ENCODE results near the gene TNNC1.

The TNNC1 gene

DNA sequence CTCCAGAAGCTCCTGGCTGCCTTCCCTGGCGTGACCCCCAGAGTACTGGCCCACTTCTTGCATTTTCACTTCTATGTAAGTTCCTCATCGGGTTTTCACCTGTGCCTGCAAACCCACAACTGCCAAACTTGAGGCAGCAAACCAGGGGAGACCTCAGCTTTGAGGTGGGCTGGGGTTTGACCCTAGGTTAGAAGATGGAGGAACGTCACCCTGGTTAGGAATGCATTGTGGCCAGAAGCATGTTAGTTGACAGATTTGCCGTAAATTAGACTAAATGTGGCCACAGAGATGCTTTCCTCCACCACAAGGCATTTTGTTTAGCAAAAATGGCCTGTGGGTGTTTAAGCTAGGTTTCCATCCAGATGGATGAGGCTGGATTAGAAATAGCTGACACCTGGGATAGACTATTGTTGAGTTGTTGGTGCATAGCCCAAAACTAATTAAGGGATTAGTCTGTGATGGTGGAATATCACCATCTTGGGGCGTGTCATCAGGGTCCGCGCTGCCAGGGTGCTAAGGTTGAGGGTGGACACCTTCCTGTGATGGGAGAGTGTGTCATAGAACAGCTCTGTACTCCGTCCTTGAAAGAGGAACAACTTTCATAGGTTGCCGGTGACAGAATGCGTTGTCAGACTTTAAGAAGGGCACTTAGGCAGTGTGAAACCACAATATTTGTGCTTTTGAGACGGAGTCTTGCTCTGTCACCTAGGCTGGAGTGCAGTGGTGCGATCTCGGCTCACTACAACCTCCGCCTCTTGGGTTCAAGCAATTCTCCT, 5.1 kb upstream of the TNNC1 start:
- DNase-seq (ENCODE audit: low read depth in 2 of 2): no peak

DNA sequence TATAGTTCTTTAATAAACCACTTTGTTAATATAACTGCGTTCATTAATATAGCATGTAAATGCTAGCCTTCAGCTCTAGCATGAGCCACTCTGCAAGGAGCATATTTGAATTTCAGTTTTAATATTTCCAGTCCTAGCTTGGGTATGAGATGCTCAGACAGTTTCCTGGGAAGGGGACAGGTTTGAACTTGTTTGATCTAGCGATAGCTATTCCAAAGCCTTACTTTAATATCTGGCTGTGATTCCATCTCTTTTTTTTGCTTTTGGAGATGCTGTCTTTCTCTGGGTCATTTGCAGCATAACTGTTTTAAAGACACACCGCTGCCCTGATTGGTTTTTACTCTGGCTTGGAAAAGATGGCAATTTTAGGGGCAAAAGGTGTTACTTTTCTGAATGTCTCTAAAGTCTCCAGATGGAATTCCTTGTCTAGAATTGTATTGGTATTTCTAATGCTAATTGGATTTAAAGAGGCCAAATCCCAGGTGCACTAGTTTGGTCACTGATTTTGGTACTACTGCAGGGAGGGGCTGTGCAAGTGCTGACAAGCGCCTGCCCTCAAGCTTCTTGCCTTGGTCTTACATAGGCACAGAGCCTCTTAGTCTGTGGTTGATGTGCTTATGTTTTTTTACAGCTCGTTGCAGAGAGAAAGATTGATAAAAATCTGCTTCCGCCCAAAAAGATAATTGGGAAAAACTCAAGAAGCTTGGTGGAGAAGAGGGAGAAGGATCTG, 4.4 kb upstream of the TNNC1 start:
- no peak for DNase-seq (ENCODE audit: low read depth in 2 of 2)

DNA sequence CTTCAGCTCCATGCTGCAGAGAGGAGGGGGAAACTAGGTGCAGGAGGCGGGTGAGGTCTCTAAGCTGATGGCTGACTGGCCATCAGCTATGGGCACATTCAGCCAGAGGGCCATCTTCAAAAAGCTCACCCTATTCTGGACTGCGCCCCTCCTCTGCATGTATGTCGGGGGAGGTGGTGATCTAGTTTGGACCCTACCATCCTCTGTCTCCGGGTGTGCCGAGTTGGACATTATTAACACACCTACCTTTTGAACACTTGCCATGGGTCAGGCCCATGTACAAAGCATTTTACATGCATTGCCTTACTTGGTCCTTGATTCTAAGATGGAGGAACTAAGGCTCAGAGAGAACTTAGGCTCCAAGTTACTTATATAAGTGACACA, 3.0 kb upstream of the TNNC1 start:
- DNase-seq (ENCODE audit: low read depth in 2 of 2): no peak

DNA sequence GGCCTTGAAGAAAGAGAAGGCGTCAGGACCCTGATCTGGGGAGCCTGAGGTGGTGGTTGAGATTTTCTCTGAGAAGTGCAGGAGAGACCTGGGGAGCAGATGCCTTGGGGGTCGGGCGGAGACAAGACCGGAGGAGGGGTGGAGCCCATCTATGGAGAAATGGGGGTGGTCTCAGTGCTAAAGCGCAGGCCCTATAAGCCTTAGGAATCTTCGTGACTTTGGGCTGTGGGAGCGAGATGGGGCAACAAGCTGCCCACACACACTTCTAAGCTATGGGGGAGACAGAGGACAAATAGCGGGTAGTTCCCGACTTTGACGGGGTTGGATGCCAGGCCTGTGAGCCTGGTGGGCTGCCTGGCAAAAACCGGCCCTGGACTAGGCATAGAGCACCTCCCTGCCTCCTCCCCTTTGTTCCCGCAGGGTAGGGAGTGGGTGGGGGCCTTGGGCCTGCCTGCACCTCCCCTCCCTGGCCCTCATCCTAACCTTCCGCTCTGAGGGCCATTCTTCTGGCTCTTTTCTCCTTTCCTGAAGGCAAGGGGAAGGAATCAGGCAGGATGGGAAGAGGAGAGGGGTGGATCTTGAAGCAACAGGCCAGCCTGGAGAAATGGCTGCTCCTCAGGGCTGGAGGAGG, 2.4 kb upstream of the TNNC1 start:
- DNase-seq (ENCODE audit: low read depth in 2 of 2): no peak

- DNase-seq (ENCODE audit: low read depth in 2 of 2): peak; percentile 95 to 97
Observed at GRCh38 chr3:52455283-52456168, 1.7 kb upstream of the TNNC1 start, which contains the start of gene NISCH. Gene NISCH, plus strand, starts transcription at chr3:52455604. Its CDS starts 38 bp downstream, at chr3:52455642.

DNA sequence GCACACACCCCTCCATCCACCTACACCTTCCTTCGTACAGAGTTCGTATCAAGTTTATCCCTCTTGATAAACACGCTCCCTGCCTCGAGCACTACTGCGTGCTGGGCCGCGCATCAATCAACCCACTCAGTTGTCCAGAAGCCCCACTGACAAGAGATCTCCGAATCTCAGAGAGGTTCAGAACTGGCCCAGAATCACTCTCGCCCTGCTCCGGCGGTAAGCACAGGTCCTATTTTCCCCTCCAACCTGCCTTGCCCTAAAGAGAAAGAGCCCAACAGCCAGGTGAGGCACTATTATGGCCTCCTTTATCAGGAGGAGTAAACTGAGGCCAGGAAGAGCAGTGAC, 1.1 kb upstream of the TNNC1 start:
- no peak for DNase-seq (ENCODE audit: low read depth in 2 of 2)

GRCh38 chr3:52454250-52454937, 553 bp upstream of the TNNC1 start:
- DNase-seq (ENCODE audit: low read depth in 2 of 2): no peak

DNA sequence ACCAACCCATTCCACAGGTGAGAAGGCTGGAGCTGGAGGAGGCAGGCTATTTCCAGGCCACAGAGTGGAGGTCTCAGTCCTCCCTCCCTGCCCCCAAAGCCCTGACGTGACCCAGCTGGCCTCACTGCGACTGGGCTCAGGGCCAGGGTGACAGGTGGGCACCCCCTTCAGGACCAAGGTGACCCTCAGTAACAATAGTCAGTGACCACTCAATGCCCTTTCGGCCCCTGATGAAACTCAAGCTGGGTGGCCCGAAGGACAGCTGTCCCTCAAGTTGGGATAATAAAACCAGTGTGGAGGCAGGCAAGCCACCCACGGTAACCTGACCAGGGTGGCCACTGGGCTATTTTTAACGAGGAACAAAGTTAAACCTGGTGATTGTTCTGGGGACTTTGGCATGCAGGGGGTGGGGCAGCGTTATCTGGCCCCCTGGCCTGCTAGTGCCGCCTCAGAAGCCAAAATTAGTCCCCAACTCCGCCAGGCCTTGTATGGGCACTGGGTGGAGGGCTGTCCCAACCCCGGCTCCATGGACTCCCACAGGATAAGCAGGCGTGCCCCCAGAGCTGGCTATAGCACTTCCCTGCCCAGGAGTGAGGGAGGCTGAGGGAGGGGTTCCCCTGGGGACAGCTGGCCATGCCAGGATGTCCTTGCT, 1.1 kb downstream of the TNNC1 start:
- no peak for DNase-seq (ENCODE audit: low read depth in 2 of 2)

DNA sequence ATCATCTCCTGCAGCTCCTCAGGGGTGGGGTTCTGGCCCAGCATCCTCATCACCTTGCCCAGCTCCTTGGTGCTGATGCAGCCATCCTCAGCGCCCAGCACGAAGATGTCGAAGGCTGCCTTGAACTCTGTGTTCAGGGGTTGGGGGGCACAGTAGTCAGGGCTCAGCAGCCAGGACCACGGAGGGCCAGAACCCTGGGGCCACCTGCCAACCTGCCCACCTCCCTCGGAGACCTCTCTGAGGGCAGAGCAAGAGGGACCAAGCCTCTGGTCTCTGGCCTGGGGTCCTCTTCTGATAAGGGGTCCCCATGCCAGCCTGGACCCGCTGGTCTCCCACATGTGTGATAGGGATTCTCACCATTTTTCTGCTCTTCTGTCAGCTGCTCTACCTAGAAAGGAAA, 1.7 kb downstream of the TNNC1 start:
- no peak for DNase-seq (ENCODE audit: low read depth in 2 of 2)

- DNase-seq (ENCODE audit: low read depth in 2 of 2): no peak
Observed at GRCh38 chr3:52451237-52452083, 2.4 kb downstream of the TNNC1 start.

- DNase-seq (ENCODE audit: low read depth in 2 of 2): no peak
Observed at GRCh38 chr3:52450489-52451236, 3.2 kb downstream of the TNNC1 start.

- DNase-seq (ENCODE audit: low read depth in 2 of 2): no peak
Observed at GRCh38 chr3:52447512-52448355, 6.1 kb downstream of the TNNC1 start.

GRCh38 chr3:52446631-52447511, 7.0 kb downstream of the TNNC1 start:
- DNase-seq (ENCODE audit: low read depth in 2 of 2): peak; percentile 43 to 65

- DNase-seq (ENCODE audit: low read depth in 2 of 2): no peak
Observed at GRCh38 chr3:52446042-52446441, 7.8 kb downstream of the TNNC1 start.

- DNase-seq (ENCODE audit: low read depth in 2 of 2): peak; percentile 64 to 74
Observed at GRCh38 chr3:52444860-52445793, 8.7 kb downstream of the TNNC1 start, which contains the start of gene SEMA3G. Gene SEMA3G, minus strand, starts transcription at chr3:52445103. Its CDS starts 76 bp downstream, at chr3:52445027.

Data from stimulated activated CD8-positive, alpha-beta memory T cell treated with anti-CD3 and anti-CD28 coated beads, Interleukin-2, amount 100 ng/mL, for 48 hours (primary cell).